Stomach (tissue), 9 donors: ENCODE results near the gene HOXD3. TPM values are rescaled to one million over a fixed set of nuclear protein-coding genes. Genes with fewer than 3 reads are reported as not detected.

Experiments used
- DNase-seq, 2 donors: peaks; one replicate each; pipeline versions ENCODE4 v3.0.0 to v3.0.0-alpha.2; 2013 to 2019
- H3K27ac ChIP-seq, 5 donors: fragments of 200-600 bp in 4 of 5; sonication (generic) in 4 of 5; one replicate each; pipeline ENCODE4 v1.5.1; 2013 to 2019; ENCODE audit warnings: mild to moderate bottlenecking in 1 of 5, moderate library complexity in 1 of 5
- H3K27me3 ChIP-seq, 3 donors: fragments of 200-600 bp; sonication (generic); one replicate each; pipeline ENCODE4 v1.5.1; 2017 to 2019; ENCODE audit warnings: mixed run types in 1 of 3
- H3K36me3 ChIP-seq, 4 donors: fragments of 200-600 bp; sonication (generic); 1 replicate in 3 of 4; 2 replicates in 1 of 4; pipeline ENCODE4 v1.5.1; 2016 to 2019
- H3K4me1 ChIP-seq, 4 donors: fragments of 200-600 bp; sonication (generic); one replicate each; pipeline ENCODE4 v1.5.1; 2016 to 2019
- H3K4me3 ChIP-seq, 4 donors: fragments of 200-600 bp; sonication (generic) in 3 of 4; one replicate each; pipeline ENCODE4 v1.5.1; 2016 to 2019; ENCODE audit warnings: mild to moderate bottlenecking in 1 of 4
- H3K9me3 ChIP-seq, 4 donors: fragments of 200-600 bp; sonication (generic); one replicate each; pipeline ENCODE4 v1.5.1; 2016 to 2019
- EP300 ChIP-seq: sonication (generic); formaldehyde crosslinking; IDR thresholded peaks from one replicate; pipeline ENCODE4 v1.6.1; 2017; ENCODE audit warnings: antibody characterized with exemption
- POLR2A ChIP-seq, 4 donors: fragments of 450-650 bp; IDR thresholded peaks; one replicate each; pipeline ENCODE4 v1.6.1; 2016; ENCODE audit warnings: antibody characterized with exemption in 4 of 4, control low read depth in 2 of 4, mild to moderate bottlenecking in 1 of 4, moderate library complexity in 1 of 4
- POLR2AphosphoS5 ChIP-seq, 3 donors: sonication (generic); formaldehyde crosslinking; IDR thresholded peaks; one replicate each; pipeline ENCODE4 v1.6.1; 2016; ENCODE audit warnings: antibody characterized with exemption in 3 of 3
- WGBS, 5 donors: extraction: QIAGEN DNeasy Blood & Tissue Kit in 3 of 5; methylation state at CpG; one replicate each; pipeline versions ENCODE4 v1.1.5 to v1.1.7; 2013 to 2018; 5-methylcytosine and 5-hydroxymethylcytosine counted together
- intact Hi-C: fragments of 100-400 bp; cut with DNase I; formaldehyde crosslinking; loops from one replicate; pipeline ENCODE4 v1.15.1; 2023; ENCODE audit warnings: low total_unique reads
- polyA plus RNA-seq, 3 donors: library from polyadenylated mRNA; stranded (reverse); fragments of 200-250 nt; gene quantifications; one replicate each; pipeline ENCODE4 v1.2.3, GENCODE V29; 2013
- total RNA-seq, 5 donors: library from RNA; depleted of rRNA; stranded (reverse); fragments of >200 nt; gene quantifications; one replicate each; pipeline versions ENCODE4 v1.1.0 to v1.2.3, GENCODE V29; 2014 to 2016
- TF ChIP-seq, protein P1 (sequence below), 7 experiments: fragments of 450-650 bp in 4 of 7; fragments of 200-600 bp in 3 of 7; sonication (generic) in 3 of 7; IDR thresholded peaks; one replicate each; pipeline ENCODE4 v1.5.1; 2016 to 2019; ENCODE audit warnings: antibody characterized with exemption in 7 of 7, control low read depth in 2 of 7, mild to moderate bottlenecking in 1 of 7
- donor health status: healthy with polysubstance abuse.
- donor health status: Bipolar disorder and iron deficiency.
- donor health status: healthy.

The HOXD3 gene
- total and polyA plus RNA-seq, 8 donors: 0.44 to 11.0 (median 2.0) TPM; not detected in 2

DNA sequence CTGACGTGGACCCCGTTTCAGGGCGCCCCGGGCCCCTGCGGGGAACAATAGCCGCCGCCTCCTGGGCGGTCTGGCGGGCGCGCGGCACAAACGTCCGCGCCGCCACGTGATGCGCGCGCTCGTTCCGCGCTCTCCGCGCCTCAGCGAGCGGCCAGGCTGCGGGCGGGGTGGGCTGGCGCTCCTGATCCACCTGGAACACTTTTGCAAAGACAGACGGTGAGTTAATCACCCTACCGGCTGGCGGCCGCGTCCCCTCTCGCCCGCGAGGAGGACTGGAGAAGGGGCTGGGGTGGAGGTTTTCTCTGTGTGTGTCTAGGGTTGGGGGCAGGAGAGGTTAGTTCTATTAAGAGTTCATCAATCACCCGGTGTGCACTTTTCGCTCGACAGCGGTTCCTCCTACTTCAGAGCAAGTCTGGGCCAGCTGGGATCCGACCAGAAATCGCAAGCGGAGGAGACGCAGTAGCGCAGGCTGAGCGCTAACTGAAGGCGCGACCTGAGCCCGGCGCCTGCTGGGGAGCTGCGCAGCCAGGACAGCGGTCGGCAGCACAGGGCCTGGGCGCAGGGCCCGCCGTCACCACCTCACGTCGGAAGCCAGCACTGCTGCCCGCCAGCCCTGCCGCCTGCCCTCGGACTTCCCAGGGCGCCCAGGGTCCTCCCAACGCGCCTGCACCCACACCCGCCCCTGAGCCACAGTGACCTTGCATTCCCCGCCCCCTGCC, 21.1 kb downstream of the HOXD3 start:
- intact Hi-C loops: no loop called here
- Histone ChIP-seq H3K4me3 (peak overlapping the region; percentile 19 to 26 (median 25)), H3K27me3 (peaks cover 23 to 100% (median 57%) of the 10 kb centered on the region in 3 donors), H3K36me3 (no peaks in the 10 kb centered on the region), H3K27ac (peak overlapping the region; percentile 29 to 56 (median 50)), H3K9me3 (no peaks in the 10 kb centered on the region), H3K4me1 (peaks cover 0 to 27% (median 18%) of the 10 kb centered on the region in 4 donors)
- TF ChIP-seq, protein P1, sequence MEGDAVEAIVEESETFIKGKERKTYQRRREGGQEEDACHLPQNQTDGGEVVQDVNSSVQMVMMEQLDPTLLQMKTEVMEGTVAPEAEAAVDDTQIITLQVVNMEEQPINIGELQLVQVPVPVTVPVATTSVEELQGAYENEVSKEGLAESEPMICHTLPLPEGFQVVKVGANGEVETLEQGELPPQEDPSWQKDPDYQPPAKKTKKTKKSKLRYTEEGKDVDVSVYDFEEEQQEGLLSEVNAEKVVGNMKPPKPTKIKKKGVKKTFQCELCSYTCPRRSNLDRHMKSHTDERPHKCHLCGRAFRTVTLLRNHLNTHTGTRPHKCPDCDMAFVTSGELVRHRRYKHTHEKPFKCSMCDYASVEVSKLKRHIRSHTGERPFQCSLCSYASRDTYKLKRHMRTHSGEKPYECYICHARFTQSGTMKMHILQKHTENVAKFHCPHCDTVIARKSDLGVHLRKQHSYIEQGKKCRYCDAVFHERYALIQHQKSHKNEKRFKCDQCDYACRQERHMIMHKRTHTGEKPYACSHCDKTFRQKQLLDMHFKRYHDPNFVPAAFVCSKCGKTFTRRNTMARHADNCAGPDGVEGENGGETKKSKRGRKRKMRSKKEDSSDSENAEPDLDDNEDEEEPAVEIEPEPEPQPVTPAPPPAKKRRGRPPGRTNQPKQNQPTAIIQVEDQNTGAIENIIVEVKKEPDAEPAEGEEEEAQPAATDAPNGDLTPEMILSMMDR (IDR thresholded peaks at IDR 0.05): no peak
- no peak for TF ChIP-seq POLR2AphosphoS5 (IDR thresholded peaks at IDR 0.05)
- TF ChIP-seq EP300: no peak
- TF ChIP-seq POLR2A (IDR thresholded peaks at IDR 0.05): no peak
- 2 to 6% (median 2%) methylated on average over 26 to 68 of the region's 68 CpGs for WGBS, 5 donors
- peak in 1 of 2 donors; percentile 56 for DNase-seq

DNA sequence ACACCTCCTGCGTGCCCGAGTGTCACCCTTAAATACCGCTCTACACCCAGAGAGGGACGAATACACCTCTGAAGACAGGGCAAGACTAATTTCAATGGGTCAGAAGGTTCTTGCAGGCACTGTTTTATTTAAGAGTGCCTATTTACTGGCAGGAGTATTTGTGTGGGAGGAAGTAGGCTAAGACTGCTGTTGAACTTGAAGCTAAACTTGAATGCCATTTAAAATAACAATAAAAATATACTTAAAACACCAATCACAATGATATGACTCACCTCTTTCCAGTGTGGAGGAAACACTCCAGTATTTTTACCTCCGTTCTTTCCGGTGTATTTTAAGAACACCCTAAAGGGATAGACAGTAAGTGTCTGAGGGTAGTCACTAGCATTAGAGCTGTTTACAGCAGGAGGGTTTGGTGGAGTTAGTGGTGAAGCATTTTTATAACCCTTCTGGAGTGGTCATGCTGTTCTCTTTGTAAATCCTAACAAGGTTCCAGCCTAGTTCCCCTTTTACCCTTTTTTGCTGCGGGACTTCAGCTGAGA, 21.7 kb downstream of the HOXD3 start:
- no peak for DNase-seq
- peak overlapping the region in 4 of 5 donors; percentile 29 to 56 (median 40) for H3K27ac ChIP-seq
- H3K4me1 ChIP-seq: peaks cover 0 to 27% (median 18%) of the 10 kb centered on the region in 4 donors
- H3K27me3 ChIP-seq: peaks cover 21 to 100% (median 52%) of the 10 kb centered on the region in 3 donors
- no peaks in the 10 kb centered on the region for H3K9me3 ChIP-seq
- no peaks in the 10 kb centered on the region for H3K36me3 ChIP-seq
- peak overlapping the region in 2 of 4 donors; percentile 19 to 26 for H3K4me3 ChIP-seq
- TF ChIP-seq POLR2A (IDR thresholded peaks at IDR 0.05) (no peak), POLR2AphosphoS5 (IDR thresholded peaks at IDR 0.05) (no peak), EP300 (no peak)
- TF ChIP-seq, protein P1 (IDR thresholded peaks at IDR 0.05): no peak
- intact Hi-C loops: no loop called here
- 17 to 24% (median 18%) methylated on average over 7 of the region's 7 CpGs for WGBS, 5 donors

DNA sequence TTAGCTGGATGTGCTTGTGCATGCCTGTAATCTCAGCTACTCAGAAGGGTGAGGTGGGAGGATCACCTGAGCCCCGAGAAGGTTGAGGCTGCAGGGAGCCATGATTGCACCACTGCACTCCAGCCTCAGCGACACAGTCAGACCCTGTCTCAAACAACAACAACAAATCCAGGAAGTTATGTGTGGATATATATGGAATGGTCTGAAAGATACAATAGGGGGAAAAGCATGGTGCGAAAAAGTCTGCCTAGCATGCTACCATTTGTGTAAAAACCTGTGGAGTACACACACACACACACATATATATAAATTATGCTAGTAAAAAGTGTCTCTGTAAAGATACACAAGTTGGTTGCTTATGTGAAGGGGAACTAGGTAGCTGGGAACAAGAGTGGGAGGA, 24.4 kb downstream of the HOXD3 start:
- no peak overlapping the region for H3K4me3 ChIP-seq
- peaks cover 12 to 100% (median 50%) of the 10 kb centered on the region in 3 donors for H3K27me3 ChIP-seq
- no peaks in the 10 kb centered on the region for H3K36me3 ChIP-seq
- H3K4me1 ChIP-seq: peaks cover 0 to 14% (median 7%) of the 10 kb centered on the region in 4 donors
- DNase-seq: no peak
- TF ChIP-seq EP300 (no peak), POLR2A (IDR thresholded peaks at IDR 0.05) (no peak), POLR2AphosphoS5 (IDR thresholded peaks at IDR 0.05) (no peak)
- TF ChIP-seq, protein P1 (IDR thresholded peaks at IDR 0.05): no peak
- H3K9me3 ChIP-seq: no peaks in the 10 kb centered on the region
- 69 to 79% (median 71%) methylated on average over 3 of the region's 3 CpGs for WGBS, 5 donors
- intact Hi-C loops: no loop called here
- H3K27ac ChIP-seq: no peak overlapping the region

DNA sequence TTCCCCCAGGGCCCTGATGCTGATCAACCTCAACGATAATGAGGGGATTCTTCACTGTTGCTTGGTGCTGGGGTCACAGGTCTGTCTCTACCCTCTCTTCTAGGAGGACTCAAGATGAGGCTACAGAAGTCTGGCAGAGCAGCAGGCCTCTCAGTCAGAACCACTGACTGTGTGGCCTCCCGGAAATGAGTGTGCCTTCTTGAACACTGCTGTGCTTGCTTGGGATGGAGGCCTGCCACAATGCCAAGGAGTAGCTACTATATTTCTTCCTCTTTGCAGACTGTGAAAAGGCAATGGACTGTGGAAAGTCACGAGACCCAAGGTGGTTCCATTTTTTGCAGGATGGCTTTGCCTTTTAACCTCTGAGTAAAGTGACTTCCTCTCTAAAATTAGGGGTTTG, 25.6 kb downstream of the HOXD3 start:
- no peak for TF ChIP-seq EP300
- TF ChIP-seq POLR2AphosphoS5 (IDR thresholded peaks at IDR 0.05): no peak
- no peak for TF ChIP-seq POLR2A (IDR thresholded peaks at IDR 0.05)
- TF ChIP-seq, protein P1 (IDR thresholded peaks at IDR 0.05): no peak
- no peaks in the 10 kb centered on the region for H3K36me3 ChIP-seq
- H3K27ac ChIP-seq: no peak overlapping the region
- 59 to 82% (median 78%) methylated on average over 3 of the region's 3 CpGs for WGBS, 5 donors
- H3K9me3 ChIP-seq: no peaks in the 10 kb centered on the region
- no peak overlapping the region for H3K4me3 ChIP-seq
- H3K4me1 ChIP-seq: peaks cover 2 to 18% (median 10%) of the 10 kb centered on the region in 4 donors
- intact Hi-C loops: no loop called here
- H3K27me3 ChIP-seq: peaks cover 12 to 100% (median 51%) of the 10 kb centered on the region in 3 donors
- no peak for DNase-seq
